CD4-positive, alpha-beta memory T cell (primary cell): ENCODE results near the gene TTC32. TPM values are rescaled to one million over a fixed set of nuclear protein-coding genes. Genes with fewer than 3 reads are reported as not detected.
A peak's percentile ranks its signal among the peaks of the same experiment; 100 is the strongest.

Experiments
- CTCF ChIA-PET: fragments of 350-600 bp; sonication (Branson Sonifier 250); formaldehyde crosslinking; loops from one replicate; lab custom pipeline; 2021; ENCODE audit warnings: inconsistent platforms; ENCODE audit not compliant: partially characterized antibody; lab: Charles Lee
- POLR2A ChIA-PET: fragments of 350-600 bp; sonication (Branson Sonifier 250); formaldehyde crosslinking; loops from one replicate; lab custom pipeline; 2021; ENCODE audit not compliant: partially characterized antibody; lab: Charles Lee
- DNase-seq, 5 donors: peaks; one replicate each; pipeline versions ENCODE4 v3.0.0 to v3.0.0-alpha.2; 2020 to 2022; ENCODE audit warnings: mixed read lengths in 1 of 5
- H3K27ac ChIP-seq: one replicate; pipeline ENCODE4 v1.7.0; 2013; ENCODE audit warnings: low read depth, low read length
- H3K27me3 ChIP-seq: 2 replicates; pipeline ENCODE4 v1.7.0; 2013; ENCODE audit warnings: mild to moderate bottlenecking, low read length, moderate library complexity; ENCODE audit not compliant: insufficient read depth
- H3K36me3 ChIP-seq: 2 replicates; pipeline ENCODE4 v1.7.0; 2013; ENCODE audit warnings: mild to moderate bottlenecking, low read length, moderate library complexity; ENCODE audit not compliant: insufficient read depth
- H3K4me1 ChIP-seq: 2 replicates; pipeline ENCODE4 v1.7.0; 2013; ENCODE audit warnings: mild to moderate bottlenecking, low read length, moderate library complexity; ENCODE audit not compliant: insufficient read depth
- H3K4me3 ChIP-seq, 2 donors: one replicate each; pipeline ENCODE4 v1.7.0; 2013; ENCODE audit warnings: low read length in 2 of 2, mild to moderate bottlenecking in 1 of 2
- H3K9me3 ChIP-seq, 2 donors: one replicate each; pipeline ENCODE4 v1.7.0; 2013; ENCODE audit warnings: low read length in 2 of 2, control low read depth in 1 of 2; ENCODE audit not compliant: control insufficient read depth in 1 of 2
- H3K27ac Mint-ChIP-seq, 7 donors: one replicate each; pipeline ENCODE4 v1.8.0; 2020 to 2021; ENCODE audit warnings: mixed read lengths in 7 of 7, mild to moderate bottlenecking in 6 of 7, inconsistent platforms in 3 of 7, moderate library complexity in 3 of 7
- H3K27me3 Mint-ChIP-seq, 2 donors: one replicate each; pipeline ENCODE4 v1.8.0; 2020 to 2021; ENCODE audit warnings: mixed read lengths in 2 of 2
- H3K36me3 Mint-ChIP-seq, 2 donors: one replicate each; pipeline ENCODE4 v1.8.0; 2020 to 2021; ENCODE audit warnings: mixed read lengths in 2 of 2, inconsistent platforms in 1 of 2, mild to moderate bottlenecking in 1 of 2
- H3K4me1 Mint-ChIP-seq, 4 donors: one replicate each; pipeline ENCODE4 v1.8.0; 2020 to 2021; ENCODE audit warnings: mixed read lengths in 4 of 4, mild to moderate bottlenecking in 1 of 4
- H3K4me3 Mint-ChIP-seq, 8 donors: one replicate each; pipeline ENCODE4 v1.8.0; 2020 to 2021; ENCODE audit warnings: mixed read lengths in 8 of 8, mild to moderate bottlenecking in 7 of 8, moderate library complexity in 6 of 8, inconsistent platforms in 3 of 8
- H3K9me3 Mint-ChIP-seq, 8 donors: one replicate each; pipeline ENCODE4 v1.8.0; 2020 to 2021; ENCODE audit warnings: mixed read lengths in 8 of 8, mild to moderate bottlenecking in 5 of 8, inconsistent platforms in 3 of 8, moderate library complexity in 1 of 8
- intact Hi-C: fragments of 100-400 bp; cut with micrococcal nuclease; formaldehyde crosslinking; loops from one replicate; pipeline ENCODE4 v1.15.1; 2023
- polyA plus RNA-seq, 2 donors: library from polyadenylated mRNA; unstranded; fragments of 300-500 nt; fragmentation: Illumina TruSeq; gene quantifications; one replicate each; pipeline ENCODE4 v1.2.3, GENCODE V29; 2021
- total RNA-seq, 2 experiments: library from RNA; stranded (reverse); gene quantifications; one replicate each; pipeline ENCODE4 v1.2.3, GENCODE V29; 2021

TTC32 gene
- total and polyA plus RNA-seq, 4 experiments from 2014 or later, result 24.3 to 48.7 (median 39.3) TPM

DNA sequence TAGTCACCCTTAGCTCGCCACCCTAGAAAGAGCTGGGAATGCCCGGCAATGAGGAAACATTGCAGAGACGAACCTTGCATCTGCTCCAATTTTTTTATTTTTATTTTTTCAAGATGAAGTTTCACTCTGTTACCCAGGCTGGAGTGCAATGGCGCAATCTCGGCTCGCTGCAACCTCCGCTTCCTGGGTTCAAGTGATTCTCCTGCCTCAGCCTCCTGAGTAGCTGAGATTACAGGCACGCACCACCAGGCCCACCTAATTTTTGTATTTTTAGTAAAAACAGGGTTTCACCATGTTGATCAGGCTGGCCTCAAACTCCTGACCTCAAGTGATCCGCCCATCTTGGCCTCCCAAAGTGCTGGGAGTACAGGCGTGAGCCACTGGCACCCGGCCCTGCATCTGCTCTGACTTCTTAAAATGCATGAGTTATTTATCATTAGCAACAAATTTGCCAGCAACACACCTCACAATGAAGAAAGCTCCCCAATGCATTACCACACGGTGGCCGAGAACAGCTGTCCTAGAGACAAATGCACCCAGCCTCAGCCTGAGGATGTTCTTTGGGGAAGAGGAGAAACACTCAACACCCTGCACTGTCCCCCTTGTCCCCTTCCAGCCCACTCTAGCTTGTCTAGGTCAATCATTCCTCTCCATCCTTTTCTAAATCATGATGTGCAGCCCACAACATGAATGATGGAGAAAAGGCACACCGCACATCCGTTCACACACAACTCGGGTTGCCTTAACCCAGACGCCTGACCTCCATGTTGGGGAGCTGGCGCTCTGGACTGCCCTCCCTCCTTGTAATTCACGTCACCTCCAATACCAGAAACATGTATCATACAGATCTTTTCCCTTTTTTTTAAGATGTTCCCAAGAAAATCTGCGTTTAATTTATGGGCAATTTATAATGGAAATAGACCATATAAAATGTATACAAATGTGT, 46.9 kb downstream of the TTC32 start:
- H3K9me3 Mint-ChIP-seq, result no peaks in the 10 kb centered on the region
- peaks cover 2 to 8% of the 10 kb centered on the region in 2 donors for H3K27me3 Mint-ChIP-seq
- no peaks in the 10 kb centered on the region for H3K36me3 Mint-ChIP-seq
- Histone ChIP-seq H3K9me3 (no peaks in the 10 kb centered on the region), H3K27me3 (no peaks in the 10 kb centered on the region), H3K4me1 (no peaks in the 10 kb centered on the region), H3K27ac (no peak overlapping the region), H3K4me3 (no peak overlapping the region), H3K36me3 (no peaks in the 10 kb centered on the region)
- H3K27ac Mint-ChIP-seq, result no peak overlapping the region
- H3K4me1 Mint-ChIP-seq, result no peaks in the 10 kb centered on the region
- H3K4me3 Mint-ChIP-seq, result no peak overlapping the region
- POLR2A ChIA-PET, result no interaction called here
- intact Hi-C loops, result no loop called here
- no peak for DNase-seq
- CTCF ChIA-PET, result interaction anchor here (0.9 to 2.3 kb wide), 3 partner anchors 10 to 1337 kb away, joined by 3 to 6 read pairs (median 3); no protein-coding TSS in a partner anchor

DNA sequence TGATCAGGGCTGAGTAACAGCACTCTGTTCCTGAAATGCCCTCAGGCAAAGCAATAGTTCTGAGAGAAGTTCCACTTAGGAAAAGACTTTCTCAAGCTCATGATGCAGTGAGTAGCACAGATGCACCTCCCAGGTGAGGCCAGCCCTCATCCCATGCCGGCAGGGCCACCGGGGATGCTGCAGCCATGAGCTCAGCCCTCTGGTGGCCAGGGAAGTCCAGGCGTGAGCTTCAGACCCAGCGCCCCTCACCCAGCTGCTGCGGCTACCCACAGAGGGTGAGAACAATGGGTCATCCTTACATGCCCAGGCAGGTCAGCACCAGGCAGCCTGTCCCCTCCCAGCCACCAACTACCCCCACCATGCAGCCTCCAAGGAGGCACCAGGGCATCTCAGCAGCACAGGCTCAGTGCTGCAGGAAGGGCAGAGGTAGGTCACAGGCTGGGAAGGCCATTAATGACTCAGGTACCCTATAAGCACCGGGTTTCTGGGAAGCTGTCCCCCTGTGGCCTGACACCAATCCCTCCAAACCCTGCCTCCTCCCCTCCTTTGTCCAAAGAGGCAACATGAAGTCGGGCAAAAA, 50.6 kb downstream of the TTC32 start:
- CTCF ChIA-PET, result interaction anchor here (1.0 kb wide), 1 partner anchor 13 kb away, joined by 3 read pairs; no protein-coding TSS in a partner anchor
- no peaks in the 10 kb centered on the region for H3K36me3 Mint-ChIP-seq

DNA sequence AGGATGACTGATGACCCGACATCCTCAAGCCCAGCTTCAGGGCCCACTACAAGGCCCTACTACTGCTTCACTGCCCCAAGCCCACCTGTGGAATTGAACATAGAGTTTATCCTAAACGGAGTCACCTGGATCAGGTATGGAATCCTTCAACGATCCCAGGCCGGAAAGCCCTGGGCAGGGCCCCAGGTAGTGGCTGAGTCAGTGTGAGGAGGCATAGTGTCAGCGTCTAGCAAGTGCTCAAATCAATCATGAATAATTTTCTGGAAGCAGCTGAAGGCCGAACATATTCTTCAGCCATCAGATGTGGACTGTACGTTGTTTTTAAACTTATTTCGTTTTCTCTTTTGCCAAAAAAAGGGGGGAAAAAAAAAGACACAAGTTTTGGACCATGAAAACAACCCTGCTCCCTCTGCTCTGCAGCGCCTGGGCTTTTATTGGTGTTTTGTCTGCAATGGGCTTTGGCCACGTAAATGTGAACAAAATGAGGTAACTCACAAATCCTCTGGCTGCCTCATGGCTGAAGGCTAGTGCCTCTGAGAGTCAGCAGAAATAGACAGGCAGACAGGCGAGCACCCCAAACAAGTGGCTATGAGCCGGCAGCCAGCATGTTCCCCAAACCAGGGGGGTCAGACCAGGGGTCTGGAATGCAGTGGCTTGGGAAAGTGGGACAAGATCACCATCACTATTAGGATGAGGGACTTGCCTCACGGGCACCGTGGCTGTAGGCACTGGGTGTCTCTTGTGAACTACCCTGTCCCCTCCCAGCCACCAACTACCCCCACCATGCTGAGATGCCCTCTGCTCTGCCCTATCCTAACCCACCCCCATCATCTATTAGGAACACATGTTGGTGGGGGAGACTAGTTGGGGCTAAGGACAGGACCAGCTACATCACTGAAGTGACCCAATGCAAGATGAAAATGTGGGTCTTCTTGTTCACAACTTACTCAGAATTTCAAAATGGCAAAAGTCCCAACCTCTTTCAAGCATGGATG, 51.4 kb downstream of the TTC32 start:
- POLR2A ChIA-PET, result no interaction called here
- H3K4me3 Mint-ChIP-seq, result no peak overlapping the region
- intact Hi-C loops, result no loop called here
- CTCF ChIA-PET, result interaction anchor here (1.0 kb wide), 1 partner anchor 12 kb away, joined by 3 read pairs; no protein-coding TSS in a partner anchor
- Histone ChIP-seq H3K27me3 (no peaks in the 10 kb centered on the region), H3K36me3 (no peaks in the 10 kb centered on the region), H3K27ac (no peak overlapping the region), H3K4me3 (no peak overlapping the region), H3K9me3 (no peaks in the 10 kb centered on the region), H3K4me1 (no peaks in the 10 kb centered on the region)
- peak overlapping the region in 2 of 7 donors; percentile 18 to 72 for H3K27ac Mint-ChIP-seq
- H3K36me3 Mint-ChIP-seq, result no peaks in the 10 kb centered on the region
- peaks cover 7 to 11% of the 10 kb centered on the region in 2 donors for H3K27me3 Mint-ChIP-seq
- H3K4me1 Mint-ChIP-seq, result no peaks in the 10 kb centered on the region
- peaks cover 0 to 3% (median 0%) of the 10 kb centered on the region in 8 donors for H3K9me3 Mint-ChIP-seq
- no peak for DNase-seq

More for the DNA sequence above, 50.6 kb downstream of the TTC32 start:
- H3K4me3 ChIP-seq, result no peak overlapping the region
- no peaks in the 10 kb centered on the region for H3K9me3 ChIP-seq
- no peak for DNase-seq
- POLR2A ChIA-PET, result no interaction called here
- H3K27me3 Mint-ChIP-seq, result peaks cover 3 to 5% of the 10 kb centered on the region in 2 donors
- peak overlapping the region in 1 of 7 donors; percentile 72 for H3K27ac Mint-ChIP-seq
- intact Hi-C loops, result no loop called here
- no peaks in the 10 kb centered on the region for H3K4me1 Mint-ChIP-seq
- H3K4me3 Mint-ChIP-seq, result no peak overlapping the region
- H3K27me3 ChIP-seq, result no peaks in the 10 kb centered on the region
- H3K9me3 Mint-ChIP-seq, result peaks cover 0 to 3% (median 0%) of the 10 kb centered on the region in 8 donors
- H3K27ac ChIP-seq, result no peak overlapping the region
- no peaks in the 10 kb centered on the region for H3K36me3 ChIP-seq
- H3K4me1 ChIP-seq, result no peaks in the 10 kb centered on the region

DNA sequence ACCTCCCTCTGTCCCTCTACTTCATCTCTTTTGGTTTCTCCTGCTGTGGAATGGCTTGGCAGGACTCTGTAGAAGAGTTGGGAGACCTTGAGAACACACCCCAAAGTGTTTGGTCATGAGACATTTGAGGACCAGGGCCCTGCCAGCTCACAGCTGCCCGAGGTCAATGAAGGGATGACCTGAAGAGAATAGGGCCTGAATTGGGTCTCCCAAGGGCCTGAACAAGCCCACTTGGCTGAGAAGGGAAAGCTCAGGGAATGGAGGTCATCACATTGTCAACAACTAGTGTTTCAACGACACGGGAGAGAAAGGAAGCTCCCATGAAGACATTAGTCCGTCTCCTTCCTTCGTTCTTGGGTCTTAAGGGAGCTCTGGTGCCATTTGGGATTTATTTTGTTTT, 52.8 kb downstream of the TTC32 start:
- Mint-ChIP-seq H3K27ac (no peak overlapping the region), H3K4me1 (no peaks in the 10 kb centered on the region), H3K4me3 (no peak overlapping the region), H3K9me3 (peaks cover 0 to 3% (median 0%) of the 10 kb centered on the region in 8 donors), H3K27me3 (peaks cover 10 to 18% of the 10 kb centered on the region in 2 donors), H3K36me3 (no peaks in the 10 kb centered on the region)
- no peaks in the 10 kb centered on the region for H3K27me3 ChIP-seq
- intact Hi-C loops, result no loop called here
- no peak overlapping the region for H3K27ac ChIP-seq
- CTCF ChIA-PET, result no interaction called here
- H3K9me3 ChIP-seq, result no peaks in the 10 kb centered on the region
- no peak for DNase-seq
- H3K36me3 ChIP-seq, result no peaks in the 10 kb centered on the region
- H3K4me3 ChIP-seq, result no peak overlapping the region
- POLR2A ChIA-PET, result no interaction called here
- H3K4me1 ChIP-seq, result no peaks in the 10 kb centered on the region

DNA sequence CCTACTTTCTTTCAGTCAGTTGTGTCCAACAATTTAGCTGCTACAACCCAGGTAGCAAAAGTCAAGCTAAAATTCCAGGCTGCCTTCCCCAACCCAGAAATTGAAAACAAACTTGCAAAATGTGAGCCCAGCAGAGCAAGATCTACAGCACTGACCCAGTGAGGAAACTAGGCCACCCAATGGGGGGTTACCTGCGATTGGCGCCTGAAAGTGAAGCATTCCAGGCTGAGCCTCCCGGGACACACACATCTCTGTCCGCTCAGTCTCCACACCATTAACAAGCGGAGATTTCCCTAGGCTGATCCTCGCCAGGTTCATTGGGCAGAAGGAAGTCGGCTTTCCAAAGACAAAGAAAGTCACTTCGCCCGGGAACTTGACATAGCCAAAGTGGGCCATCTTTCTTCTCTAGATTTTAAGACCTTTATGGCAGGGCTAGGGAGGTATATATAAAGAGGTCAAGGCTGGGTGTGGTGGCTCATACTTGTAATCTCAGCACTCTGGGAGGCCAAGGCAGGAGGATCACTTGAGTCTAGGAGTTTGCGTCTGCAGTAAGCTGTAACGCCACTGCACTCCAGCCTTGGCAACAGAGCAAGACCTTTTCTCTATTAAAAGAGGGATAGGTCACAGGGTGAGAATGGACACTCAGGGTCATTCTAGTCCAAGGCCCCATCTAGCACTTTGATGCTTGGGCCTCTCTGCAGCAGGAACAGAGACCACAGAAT, 53.6 kb downstream of the TTC32 start:
- Mint-ChIP-seq H3K9me3 (peaks cover 0 to 3% (median 0%) of the 10 kb centered on the region in 8 donors), H3K4me1 (no peaks in the 10 kb centered on the region), H3K4me3 (no peak overlapping the region), H3K27ac (no peak overlapping the region), H3K36me3 (no peaks in the 10 kb centered on the region), H3K27me3 (peaks cover 11 to 23% of the 10 kb centered on the region in 2 donors)
- Histone ChIP-seq H3K27ac (no peak overlapping the region), H3K4me1 (no peaks in the 10 kb centered on the region), H3K27me3 (no peaks in the 10 kb centered on the region), H3K4me3 (no peak overlapping the region), H3K9me3 (no peaks in the 10 kb centered on the region), H3K36me3 (no peaks in the 10 kb centered on the region)
- no peak for DNase-seq
- intact Hi-C loops, result no loop called here
- ChIA-PET CTCF (no interaction called here), POLR2A (no interaction called here)

DNA sequence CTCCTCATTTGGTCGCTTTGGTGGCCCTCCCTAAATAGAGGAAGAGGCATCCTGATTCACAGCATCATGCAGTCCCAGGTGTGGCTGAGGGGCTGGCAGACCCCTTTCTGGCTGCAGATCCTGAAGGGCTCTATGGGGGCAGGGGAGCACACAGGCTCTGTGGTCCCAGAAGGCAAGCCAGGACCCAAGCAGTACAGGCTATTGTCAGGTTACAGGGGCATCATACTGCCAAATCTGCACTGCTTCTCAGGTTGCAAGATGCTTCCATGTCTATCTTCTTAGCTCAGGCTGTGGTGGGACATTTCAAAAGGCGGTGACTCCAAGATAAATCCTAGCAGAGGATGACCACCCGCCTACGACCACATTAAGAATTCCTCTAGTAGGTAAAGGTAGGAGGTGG, 54.3 kb downstream of the TTC32 start:
- no peaks in the 10 kb centered on the region for H3K9me3 ChIP-seq
- no peak overlapping the region for H3K4me3 ChIP-seq
- peaks cover 0 to 3% (median 0%) of the 10 kb centered on the region in 8 donors for H3K9me3 Mint-ChIP-seq
- no peaks in the 10 kb centered on the region for H3K4me1 Mint-ChIP-seq
- intact Hi-C loops, result no loop called here
- H3K27ac Mint-ChIP-seq, result no peak overlapping the region
- H3K4me1 ChIP-seq, result no peaks in the 10 kb centered on the region
- no peaks in the 10 kb centered on the region for H3K36me3 Mint-ChIP-seq
- H3K36me3 ChIP-seq, result no peaks in the 10 kb centered on the region
- POLR2A ChIA-PET, result no interaction called here
- no peak overlapping the region for H3K27ac ChIP-seq
- H3K4me3 Mint-ChIP-seq, result no peak overlapping the region
- CTCF ChIA-PET, result no interaction called here
- H3K27me3 ChIP-seq, result no peaks in the 10 kb centered on the region
- no peak for DNase-seq
- H3K27me3 Mint-ChIP-seq, result peaks cover 9 to 23% of the 10 kb centered on the region in 2 donors
